Activated CD4-positive, alpha-beta T cell treated with anti-CD3 and anti-CD28 coated beads, Interleukin-2, Interleukin-6, amounts not matched to agents 100 ng/mL and 50 ng/mL, durations not matched to agents 16 hours and 8 hours (primary cell): ENCODE measurements around the gene KRTAP5-1.

ENCODE experiments used
- DNase-seq: peaks from one replicate; pipeline ENCODE4 v3.0.0-alpha.2; 2020

Gene KRTAP5-1

GRCh38 chr11:1541474-1542204 is 43.4 kb downstream of the KRTAP5-1 start:
- no peak for DNase-seq

- DNase-seq, result no peak
Measured at GRCh38 chr11:1540074-1540473, 45.0 kb downstream of the KRTAP5-1 start.

- DNase-seq, result no peak
Measured at GRCh38 chr11:1538153-1538552, 46.9 kb downstream of the KRTAP5-1 start.

GRCh38 chr11:1536065-1536843 is 48.8 kb downstream of the KRTAP5-1 start:
- no peak for DNase-seq

GRCh38 chr11:1534682-1535081 is 50.4 kb downstream of the KRTAP5-1 start:
- DNase-seq, result no peak
